Trophoblast cell (in vitro differentiated cells and primary cell): ENCODE results near the gene OGDH.

Source experiments
- DNase-seq, 2 donors: peaks; one replicate each; pipeline ENCODE4 v3.0.0-alpha.2; 2016
- H2AFZ ChIP-seq: 2 replicates; pipeline ENCODE4 v1.6.1; 2013; ENCODE audit warnings: low read length, moderate library complexity, mild to moderate bottlenecking; ENCODE audit not compliant: insufficient read depth, poor library complexity
- H2AK5ac ChIP-seq: 2 replicates; pipeline ENCODE4 v1.6.1; 2013; ENCODE audit warnings: mild to moderate bottlenecking, low read length
- H2BK120ac ChIP-seq: 2 replicates; pipeline ENCODE4 v1.6.1; 2013; ENCODE audit warnings: low read length, mild to moderate bottlenecking, moderate library complexity; ENCODE audit not compliant: insufficient read depth, poor library complexity
- H2BK12ac ChIP-seq: 2 replicates; pipeline ENCODE4 v1.6.1; 2013; ENCODE audit warnings: mild to moderate bottlenecking, low read length, moderate library complexity
- H2BK5ac ChIP-seq: 2 replicates; pipeline ENCODE4 v1.6.1; 2013; ENCODE audit warnings: low read length, low read depth, moderate library complexity, mild to moderate bottlenecking; ENCODE audit not compliant: poor library complexity
- H3K14ac ChIP-seq: 2 replicates; pipeline ENCODE4 v1.6.1; 2013; ENCODE audit warnings: mild to moderate bottlenecking, low read length
- H3K18ac ChIP-seq: 2 replicates; pipeline ENCODE4 v1.6.1; 2013; ENCODE audit warnings: mild to moderate bottlenecking, low read length
- H3K23ac ChIP-seq: 2 replicates; pipeline ENCODE4 v1.6.1; 2013; ENCODE audit warnings: low read length
- H3K27ac ChIP-seq: 2 replicates; pipeline ENCODE4 v1.5.1; 2013; ENCODE audit warnings: low read depth, mild to moderate bottlenecking, inconsistent platforms, low read length, moderate library complexity
- H3K27me3 ChIP-seq: 2 replicates; pipeline ENCODE4 v1.6.1; 2013; ENCODE audit warnings: inconsistent platforms, mild to moderate bottlenecking, low read length, moderate library complexity; ENCODE audit not compliant: insufficient read depth
- H3K36me3 ChIP-seq, 2 experiments: 1 replicate in 1 of 2; 2 replicates in 1 of 2; pipeline ENCODE4 v1.6.1; 2013; ENCODE audit warnings: low read length in 2 of 2, mild to moderate bottlenecking in 2 of 2, moderate library complexity in 1 of 2; ENCODE audit not compliant: insufficient read depth in 2 of 2, control insufficient read depth in 1 of 2
- H3K4ac ChIP-seq: 2 replicates; pipeline ENCODE4 v1.6.1; 2013; ENCODE audit warnings: low read depth, mild to moderate bottlenecking, low read length, moderate library complexity
- H3K4me1 ChIP-seq, 2 experiments: 1 replicate in 1 of 2; 2 replicates in 1 of 2; pipeline ENCODE4 v1.6.1; 2013; ENCODE audit warnings: low read length in 2 of 2, mild to moderate bottlenecking in 2 of 2, moderate library complexity in 1 of 2; ENCODE audit not compliant: insufficient read depth in 2 of 2, control insufficient read depth in 1 of 2
- H3K4me2 ChIP-seq: 2 replicates; pipeline ENCODE4 v1.6.1; 2013; ENCODE audit warnings: inconsistent platforms, mild to moderate bottlenecking, low read length, moderate library complexity
- H3K4me3 ChIP-seq: 2 replicates; pipeline ENCODE4 v1.5.1; 2013; ENCODE audit warnings: mild to moderate bottlenecking, low read depth, low read length, inconsistent platforms
- H3K79me1 ChIP-seq: one replicate; pipeline ENCODE4 v1.6.1; 2013; ENCODE audit warnings: low read length
- H3K79me2 ChIP-seq: 2 replicates; pipeline ENCODE4 v1.6.1; 2013; ENCODE audit warnings: low read length, mild to moderate bottlenecking; ENCODE audit not compliant: control insufficient read depth, insufficient read depth, poor library complexity
- H3K9ac ChIP-seq: 2 replicates; pipeline ENCODE4 v1.6.1; 2013; ENCODE audit warnings: mild to moderate bottlenecking, low read length
- H3K9me3 ChIP-seq: 2 replicates; pipeline ENCODE4 v1.6.1; 2013; ENCODE audit warnings: low read depth, mild to moderate bottlenecking, control low read depth, inconsistent platforms, low read length; ENCODE audit not compliant: insufficient read depth
- H4K12ac ChIP-seq: 2 replicates; pipeline ENCODE4 v1.6.1; 2013; ENCODE audit warnings: low read depth, mild to moderate bottlenecking, low read length, moderate library complexity
- H4K8ac ChIP-seq: 2 replicates; pipeline ENCODE4 v1.6.1; 2013; ENCODE audit warnings: low read depth, mild to moderate bottlenecking, low read length, moderate library complexity
- H4K91ac ChIP-seq: one replicate; pipeline ENCODE4 v1.6.1; 2013; ENCODE audit warnings: low read depth, mild to moderate bottlenecking, low read length, moderate library complexity
- WGBS: extraction: QIAGEN DNeasy Blood & Tissue Kit; methylation state at CpG from one replicate; pipeline ENCODE4 v1.1.7; 2013; ENCODE audit warnings: missing lambda C conversion rate; ENCODE audit not compliant: insufficient read length, insufficient coverage; ENCODE audit errors: extremely low coverage; 5-methylcytosine and 5-hydroxymethylcytosine counted together

The OGDH gene

GRCh38 chr7:44658979-44659378 is 52.6 kb downstream of the OGDH start:
- H3K4ac ChIP-seq: no peak overlapping the region
- no peak overlapping the region for H3K4me3 ChIP-seq
- no peak overlapping the region for H3K14ac ChIP-seq
- H3K9me3 ChIP-seq: peaks cover 3% of the 10 kb centered on the region
- no peaks in the 10 kb centered on the region for H3K79me2 ChIP-seq
- no peak for DNase-seq
- H3K9ac ChIP-seq: no peak overlapping the region
- no peaks in the 10 kb centered on the region for H3K27me3 ChIP-seq
- no peak overlapping the region for H2AK5ac ChIP-seq
- H3K79me1 ChIP-seq: no peaks in the 10 kb centered on the region
- WGBS: no CpG with 5 or more reads among the region's 7 CpGs
- no peak overlapping the region for H4K12ac ChIP-seq
- H4K8ac ChIP-seq: no peak overlapping the region
- H3K23ac ChIP-seq: no peak overlapping the region
- H2AFZ ChIP-seq: no peak overlapping the region
- H2BK5ac ChIP-seq: no peak overlapping the region
- H3K27ac ChIP-seq: no peak overlapping the region
- H3K18ac ChIP-seq: no peak overlapping the region
- H2BK120ac ChIP-seq: no peak overlapping the region
- H4K91ac ChIP-seq: no peak overlapping the region
- peaks cover 13 to 22% of the 10 kb centered on the region in 2 experiments for H3K36me3 ChIP-seq
- peaks cover 0 to 2% of the 10 kb centered on the region in 2 experiments for H3K4me1 ChIP-seq
- H3K4me2 ChIP-seq: no peak overlapping the region
- H2BK12ac ChIP-seq: no peak overlapping the region

DNA sequence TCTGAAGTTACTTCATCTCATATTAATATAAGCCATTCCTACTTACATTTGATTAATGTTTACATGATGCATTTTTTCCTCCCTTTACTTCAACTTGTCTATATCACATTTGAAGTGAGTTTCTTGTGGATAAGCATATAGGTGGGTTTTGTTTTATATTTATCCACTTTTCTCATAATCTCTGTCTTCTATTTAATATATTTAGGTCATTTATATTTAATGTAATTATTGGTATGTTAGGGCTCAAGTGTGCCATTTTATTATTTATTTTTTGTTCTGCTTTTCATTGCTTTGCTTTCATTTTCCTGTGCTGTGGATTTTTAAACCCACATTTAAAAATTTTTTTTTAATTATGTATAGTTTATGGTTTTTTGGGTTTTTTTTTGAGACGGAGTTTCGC is 54.8 kb downstream of the OGDH start:
- Histone ChIP-seq H3K9me3 (peaks cover 3% of the 10 kb centered on the region), H3K36me3 (peaks cover 15 to 22% of the 10 kb centered on the region in 2 experiments), H4K12ac (no peak overlapping the region), H4K8ac (no peak overlapping the region), H3K23ac (no peak overlapping the region), H3K4me1 (peaks cover 0 to 2% of the 10 kb centered on the region in 2 experiments), H3K79me2 (no peaks in the 10 kb centered on the region), H3K4ac (no peak overlapping the region), H2AK5ac (no peak overlapping the region), H3K18ac (no peak overlapping the region), H3K4me3 (no peak overlapping the region), H3K14ac (no peak overlapping the region), H2AFZ (no peak overlapping the region), H3K27me3 (no peaks in the 10 kb centered on the region), H3K27ac (no peak overlapping the region), H2BK5ac (no peak overlapping the region), H2BK12ac (no peak overlapping the region), H2BK120ac (no peak overlapping the region), H3K9ac (no peak overlapping the region), H3K79me1 (no peaks in the 10 kb centered on the region), H3K4me2 (no peak overlapping the region), H4K91ac (no peak overlapping the region)
- DNase-seq: no peak
- WGBS: no CpG with 5 or more reads among the region's 2 CpGs

DNA sequence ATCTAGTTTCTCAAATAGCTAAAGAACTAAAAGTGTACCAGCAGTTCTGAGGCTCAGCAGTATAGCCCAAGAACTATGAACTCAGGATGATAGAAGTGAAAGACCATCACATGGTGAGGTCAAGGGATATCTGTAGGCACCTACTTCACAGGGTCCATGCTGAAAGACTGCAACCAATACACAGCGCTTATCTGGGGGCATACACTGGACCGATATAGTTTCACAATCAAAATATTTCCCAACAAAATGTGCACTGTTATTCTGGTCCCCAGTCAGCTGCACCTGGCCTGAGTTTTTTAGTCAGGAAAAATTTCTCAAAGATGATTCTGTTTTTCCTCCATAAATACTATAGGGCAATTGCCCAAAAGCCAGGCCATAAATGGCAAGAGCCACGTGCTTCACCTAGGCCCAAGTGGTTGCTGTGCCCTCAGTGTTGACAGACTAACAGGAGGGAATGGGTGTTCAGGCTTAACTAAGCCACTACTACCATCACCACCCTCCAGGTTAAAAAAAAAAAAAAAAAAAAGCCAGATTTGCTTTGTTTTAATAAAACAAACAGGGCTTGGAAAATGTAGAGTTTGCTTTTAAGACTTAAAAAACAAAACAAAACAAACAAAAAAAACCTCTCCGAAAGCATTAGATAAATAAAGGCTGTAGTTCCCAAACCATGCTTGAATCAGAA is 58.5 kb downstream of the OGDH start:
- Histone ChIP-seq H3K18ac (no peak overlapping the region), H3K79me2 (no peaks in the 10 kb centered on the region), H3K4me1 (no peaks in the 10 kb centered on the region), H3K9me3 (peaks cover 3% of the 10 kb centered on the region), H3K23ac (no peak overlapping the region), H3K36me3 (peaks cover 29 to 30% of the 10 kb centered on the region in 2 experiments), H4K91ac (no peak overlapping the region), H2AK5ac (no peak overlapping the region), H3K4me2 (no peak overlapping the region), H2BK5ac (no peak overlapping the region), H3K79me1 (no peaks in the 10 kb centered on the region), H3K27me3 (no peaks in the 10 kb centered on the region), H4K8ac (no peak overlapping the region), H4K12ac (no peak overlapping the region), H3K4me3 (no peak overlapping the region), H2AFZ (no peak overlapping the region), H2BK12ac (no peak overlapping the region), H3K14ac (no peak overlapping the region), H3K27ac (no peak overlapping the region), H2BK120ac (no peak overlapping the region), H3K9ac (no peak overlapping the region), H3K4ac (no peak overlapping the region)
- DNase-seq: no peak
- no CpG with 5 or more reads among the region's 4 CpGs for WGBS

GRCh38 chr7:44665531-44666213 is 59.2 kb downstream of the OGDH start:
- H3K36me3 ChIP-seq: peaks cover 25 to 27% of the 10 kb centered on the region in 2 experiments
- H2AFZ ChIP-seq: no peak overlapping the region
- H2BK120ac ChIP-seq: no peak overlapping the region
- H4K91ac ChIP-seq: no peak overlapping the region
- no peak overlapping the region for H2BK5ac ChIP-seq
- no peak overlapping the region for H4K8ac ChIP-seq
- no peak overlapping the region for H3K27ac ChIP-seq
- no peaks in the 10 kb centered on the region for H3K27me3 ChIP-seq
- H2AK5ac ChIP-seq: no peak overlapping the region
- no peaks in the 10 kb centered on the region for H3K79me2 ChIP-seq
- no peak overlapping the region for H3K4me2 ChIP-seq
- H3K9ac ChIP-seq: no peak overlapping the region
- H4K12ac ChIP-seq: no peak overlapping the region
- H3K4ac ChIP-seq: no peak overlapping the region
- H3K23ac ChIP-seq: no peak overlapping the region
- WGBS: no CpG with 5 or more reads among the region's 9 CpGs
- no peaks in the 10 kb centered on the region for H3K4me1 ChIP-seq
- peak in 1 of 2 donors; percentile 29 for DNase-seq
- no peak overlapping the region for H3K4me3 ChIP-seq
- no peaks in the 10 kb centered on the region for H3K79me1 ChIP-seq
- peaks cover under 1% of the 10 kb centered on the region for H3K9me3 ChIP-seq
- no peak overlapping the region for H2BK12ac ChIP-seq
- no peak overlapping the region for H3K18ac ChIP-seq
- H3K14ac ChIP-seq: no peak overlapping the region
